NCI-H146 treated with DMSO at 0.1 percent for 48 hours (cell line): ENCODE results near the gene NDE1.

Source experiments
- DNase-seq: peaks from one replicate; lab custom pipeline; 2025; ENCODE audit not compliant: unreplicated experiment; lab: John Stamatoyannopoulos, UW

NDE1 gene

DNA sequence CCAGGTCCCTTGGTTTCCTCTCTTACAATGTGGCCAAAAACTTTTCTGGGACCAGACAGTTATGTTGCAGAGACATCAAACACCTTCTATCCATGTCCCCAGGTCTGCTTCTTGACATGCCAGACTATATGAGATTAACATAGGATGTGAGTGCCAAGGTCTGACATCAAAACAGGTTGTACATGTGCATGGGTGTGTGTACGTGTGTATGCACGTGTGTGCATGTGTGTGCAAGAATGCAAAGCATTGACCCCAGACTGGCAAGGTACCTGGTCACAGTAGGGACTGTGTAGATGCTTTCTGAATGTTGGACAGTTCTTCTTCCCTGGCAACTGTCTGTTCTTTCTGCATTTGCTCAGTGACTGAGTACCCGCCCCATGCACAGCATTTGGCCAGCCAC, 85.6 kb downstream of the NDE1 start:
- no peak for DNase-seq

- DNase-seq = no peak
Observed at GRCh38 chr16:15736529-15736928, 86.5 kb downstream of the NDE1 start.

DNA sequence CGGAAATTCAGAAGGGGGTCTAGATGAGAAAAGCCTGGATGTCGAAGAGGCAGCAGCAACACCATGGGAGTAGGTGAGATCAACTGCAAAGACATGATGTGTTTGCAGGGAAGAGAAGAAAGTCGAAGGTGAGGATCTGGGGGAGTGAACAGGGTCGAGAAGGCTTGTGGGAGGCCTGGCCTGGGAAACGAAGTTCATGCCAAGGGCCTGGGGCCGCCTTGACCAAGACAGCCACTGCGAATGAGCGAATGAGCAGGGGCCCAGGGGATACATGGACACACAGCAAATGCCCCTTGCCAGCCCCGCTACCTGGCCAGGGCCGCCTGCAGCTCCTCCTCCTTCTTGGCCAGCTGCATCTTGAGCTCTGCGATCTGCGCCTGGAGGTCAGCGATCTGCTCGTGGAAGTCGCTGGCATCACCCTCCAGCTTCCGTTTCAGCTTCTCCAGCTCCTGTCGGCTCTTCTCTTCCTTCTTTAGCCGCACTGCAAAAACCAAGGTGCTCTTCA, 87.1 kb downstream of the NDE1 start:
- DNase-seq = no peak

DNA sequence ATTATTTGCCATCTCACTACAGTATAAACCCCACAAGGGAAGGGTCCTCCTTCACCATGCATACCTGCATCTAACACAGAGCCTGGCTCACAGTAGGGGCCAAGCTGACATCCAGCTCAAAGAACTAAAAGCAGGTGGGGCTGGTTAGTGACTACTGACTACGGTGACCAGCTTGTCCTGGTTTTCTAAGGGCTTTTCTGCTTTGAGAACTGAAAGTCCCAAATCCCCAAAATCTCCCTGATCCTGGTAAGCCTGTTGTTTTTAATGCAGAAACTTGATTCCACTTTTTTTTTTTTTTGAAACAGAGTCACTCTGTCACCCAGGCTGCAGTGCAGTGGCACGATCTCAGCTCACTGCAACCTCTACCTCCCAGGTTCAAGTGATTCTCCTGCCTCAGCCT, 89.4 kb downstream of the NDE1 start:
- DNase-seq = no peak

- DNase-seq = no peak
Observed at GRCh38 chr16:15739950-15740349, 89.9 kb downstream of the NDE1 start.

DNA sequence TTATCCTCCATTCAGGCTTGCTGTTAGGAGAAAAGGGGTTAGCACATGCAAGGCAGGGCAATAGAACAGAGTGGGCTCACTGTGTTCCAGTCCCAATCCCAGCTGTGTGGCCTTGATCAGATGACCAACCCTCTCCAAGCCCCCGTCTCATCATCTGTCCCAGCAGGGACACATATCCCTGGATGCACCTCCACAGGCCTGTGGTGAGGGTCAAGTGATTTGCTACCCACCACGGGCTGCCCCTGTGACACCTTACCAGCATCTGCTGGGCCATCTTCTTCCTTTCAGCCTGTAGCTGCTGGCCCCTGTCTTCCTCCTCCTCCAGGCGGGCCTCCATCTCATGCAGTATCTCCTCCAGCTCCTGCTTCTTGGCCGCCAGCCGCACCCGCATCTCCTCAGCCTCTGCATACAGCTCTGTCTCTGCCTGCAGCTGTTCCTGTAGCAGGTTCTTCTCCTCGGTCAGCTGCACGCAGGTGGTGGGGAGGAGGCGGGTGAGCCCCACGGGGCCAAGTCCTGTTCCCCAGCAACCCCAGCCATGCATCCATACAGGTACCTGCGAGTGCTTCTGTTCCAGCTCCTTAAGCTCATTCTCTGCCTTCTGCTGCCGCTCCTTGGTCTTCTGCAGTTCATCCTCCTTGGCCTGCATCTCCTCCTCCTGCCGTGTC, 91.3 kb downstream of the NDE1 start:
- no peak for DNase-seq

GRCh38 chr16:15742716-15743115, 92.7 kb downstream of the NDE1 start:
- DNase-seq = no peak

- DNase-seq = no peak
Observed at GRCh38 chr16:15743657-15744056, 93.6 kb downstream of the NDE1 start.

GRCh38 chr16:15746332-15746731, 96.3 kb downstream of the NDE1 start:
- no peak for DNase-seq

- DNase-seq = no peak
Observed at GRCh38 chr16:15747937-15748336, 97.9 kb downstream of the NDE1 start.

GRCh38 chr16:15748654-15749053, 98.6 kb downstream of the NDE1 start:
- no peak for DNase-seq

DNA sequence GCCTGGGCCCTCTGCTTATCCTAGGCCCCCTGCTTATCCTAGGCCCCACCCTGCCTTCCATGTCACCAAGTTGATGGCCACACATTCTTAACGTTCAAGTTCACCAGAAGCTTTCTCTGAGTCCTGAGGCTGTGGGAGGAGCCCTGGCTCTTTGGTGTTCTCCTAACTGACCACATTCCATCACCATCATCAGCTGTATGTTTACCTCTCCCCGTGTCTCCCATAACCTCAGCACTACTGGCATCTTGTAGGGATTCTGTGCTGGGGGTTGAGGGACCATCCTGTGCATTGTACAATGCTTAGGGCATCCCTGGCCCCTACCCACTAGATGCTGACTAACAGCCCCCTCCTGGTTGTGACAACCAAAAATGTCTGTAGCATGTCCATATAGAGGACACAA, 99.3 kb downstream of the NDE1 start:
- no peak for DNase-seq

DNA sequence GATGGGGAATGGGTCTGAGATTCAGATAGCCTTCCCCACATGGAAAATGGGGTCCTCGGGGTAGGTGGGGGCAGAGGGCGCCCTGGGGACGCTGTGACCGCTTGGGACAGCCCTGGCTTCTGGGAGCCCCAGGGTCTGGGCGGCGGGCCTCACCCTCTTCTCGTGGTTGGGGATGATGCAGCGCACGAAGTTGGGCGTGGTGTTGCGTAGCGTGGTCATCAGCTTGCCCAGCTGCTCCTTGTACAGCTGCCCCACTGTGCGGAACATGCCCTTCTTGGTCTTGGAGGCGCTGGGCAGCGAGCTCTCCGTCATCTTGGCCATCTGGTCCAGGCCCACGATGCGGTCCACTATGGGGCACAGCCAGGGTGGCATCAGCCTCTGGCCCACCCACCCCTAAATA, 99.9 kb downstream of the NDE1 start:
- DNase-seq = no peak

DNA sequence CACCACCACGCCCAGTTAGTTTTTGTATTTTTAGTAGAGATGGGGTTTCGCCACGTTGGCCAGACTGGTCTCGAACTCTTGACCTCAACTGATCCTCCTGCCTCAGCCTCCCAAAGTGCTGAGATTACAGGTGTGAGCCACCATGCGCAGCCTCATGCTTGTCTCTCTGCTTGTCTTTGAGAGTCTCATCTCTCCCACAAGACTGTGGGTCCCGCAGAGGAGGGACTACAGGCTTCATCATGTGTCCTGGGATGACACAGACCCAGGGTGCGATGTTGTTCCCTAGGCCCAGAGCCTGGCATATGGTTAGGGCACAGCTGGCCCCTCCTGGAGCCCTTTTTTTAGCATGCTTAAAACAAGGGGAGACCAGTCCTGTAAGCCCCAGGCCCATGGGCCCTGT, 101.9 kb downstream of the NDE1 start:
- DNase-seq = no peak

GRCh38 chr16:15752717-15753488, 102.9 kb downstream of the NDE1 start:
- DNase-seq = no peak

GRCh38 chr16:15754821-15755534, 104.9 kb downstream of the NDE1 start:
- no peak for DNase-seq

DNA sequence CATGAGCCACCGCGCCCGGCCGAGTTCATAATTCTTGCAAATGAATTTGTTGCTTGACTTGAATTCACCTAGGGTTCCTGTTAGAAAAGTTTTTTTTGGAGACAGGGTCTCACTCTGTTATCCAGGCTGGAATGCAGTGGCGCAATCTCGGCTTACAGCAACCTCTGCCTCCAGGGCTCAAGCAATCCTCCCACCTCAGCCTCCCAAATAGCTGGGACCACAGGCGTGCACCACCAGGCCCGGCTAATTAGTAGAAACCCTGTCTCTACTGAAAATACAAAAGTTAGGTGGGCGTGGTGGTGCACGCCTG, 107.0 kb downstream of the NDE1 start:
- DNase-seq = no peak

- DNase-seq = no peak
Observed at GRCh38 chr16:15757630-15758251, 107.7 kb downstream of the NDE1 start.

DNA sequence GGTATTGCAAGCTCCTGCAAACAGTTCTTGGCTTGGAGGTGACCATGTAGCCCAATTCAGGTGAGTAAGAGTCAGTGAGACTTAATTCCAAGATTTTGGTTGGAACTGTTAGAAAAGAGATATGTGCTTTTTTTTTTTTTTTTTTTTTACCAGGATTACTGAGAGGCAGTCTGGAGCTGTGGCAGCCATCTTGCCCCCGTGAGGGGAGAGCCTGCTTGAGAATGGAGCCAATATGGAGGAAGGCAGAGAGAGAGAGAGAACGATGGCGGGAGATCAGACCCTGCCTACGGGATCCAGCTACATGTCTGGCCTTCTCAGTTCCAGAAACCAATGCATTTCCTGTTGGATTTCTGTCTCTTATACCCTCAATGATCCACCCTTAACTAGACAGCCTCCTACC, 109.0 kb downstream of the NDE1 start:
- no peak for DNase-seq

GRCh38 chr16:15760129-15760528, 110.1 kb downstream of the NDE1 start:
- DNase-seq = no peak

GRCh38 chr16:15764112-15764511, 114.1 kb downstream of the NDE1 start:
- no peak for DNase-seq

GRCh38 chr16:15765116-15765515, 115.1 kb downstream of the NDE1 start:
- no peak for DNase-seq
